Uterus (tissue), 2 donors: ENCODE results near the gene LRRN2.

ENCODE experiments used
- POLR2A ChIP-seq, 2 donors: fragments of 450-650 bp; IDR thresholded peaks; one replicate each; pipeline ENCODE4 v1.6.1; 2016; ENCODE audit warnings: antibody characterized with exemption in 2 of 2, mild to moderate bottlenecking in 1 of 2, moderate library complexity in 1 of 2
- TF ChIP-seq, protein P1 (sequence below), 4 experiments: fragments of 200-600 bp in 2 of 4; fragments of 450-650 bp in 2 of 4; sonication (generic) in 2 of 4; IDR thresholded peaks; one replicate each; pipeline ENCODE4 v1.5.1; 2016 to 2019; ENCODE audit warnings: antibody characterized with exemption in 4 of 4, mild to moderate bottlenecking in 2 of 4, moderate library complexity in 1 of 4

DNA sequence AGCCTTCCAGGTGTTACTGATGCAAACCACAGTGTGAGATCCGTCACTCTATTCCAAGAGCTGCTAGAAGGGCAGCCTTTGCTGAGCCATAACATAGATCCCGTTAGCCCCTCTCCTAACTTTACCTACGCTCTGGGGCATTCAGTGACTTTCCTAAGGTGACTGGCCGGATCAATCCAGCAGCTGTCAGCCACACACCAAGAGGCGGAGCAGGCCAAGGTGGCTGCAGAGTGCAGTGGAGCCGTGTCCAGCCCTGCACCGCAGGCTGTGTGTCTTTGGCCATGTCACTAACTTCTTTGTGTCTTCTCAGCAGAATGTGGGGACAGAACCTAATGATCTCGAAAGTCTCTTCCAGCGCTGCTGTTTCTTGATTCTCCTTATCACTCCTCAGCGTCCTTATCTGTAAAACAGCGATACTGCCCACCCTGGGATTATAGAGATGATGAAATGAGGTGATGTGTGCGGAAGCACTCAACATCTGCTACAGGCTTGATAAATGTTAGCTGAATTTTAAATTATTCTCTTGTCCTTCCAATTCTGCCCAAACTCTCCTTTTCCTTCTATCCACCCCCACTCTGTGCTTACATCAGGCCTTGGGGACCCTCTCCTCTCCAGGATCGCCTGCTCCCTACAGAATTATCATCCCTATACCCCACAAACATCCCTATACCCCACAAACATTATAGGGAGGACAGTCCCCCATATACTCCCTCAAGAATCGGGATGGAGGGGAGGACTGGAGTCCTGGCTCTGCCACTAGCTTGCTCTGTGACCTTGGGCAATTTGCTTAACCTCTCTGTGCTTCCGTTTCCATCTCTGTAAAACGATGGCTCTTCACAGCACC lies 25.8 kb upstream of the LRRN2 start:
- TF ChIP-seq, protein P1, sequence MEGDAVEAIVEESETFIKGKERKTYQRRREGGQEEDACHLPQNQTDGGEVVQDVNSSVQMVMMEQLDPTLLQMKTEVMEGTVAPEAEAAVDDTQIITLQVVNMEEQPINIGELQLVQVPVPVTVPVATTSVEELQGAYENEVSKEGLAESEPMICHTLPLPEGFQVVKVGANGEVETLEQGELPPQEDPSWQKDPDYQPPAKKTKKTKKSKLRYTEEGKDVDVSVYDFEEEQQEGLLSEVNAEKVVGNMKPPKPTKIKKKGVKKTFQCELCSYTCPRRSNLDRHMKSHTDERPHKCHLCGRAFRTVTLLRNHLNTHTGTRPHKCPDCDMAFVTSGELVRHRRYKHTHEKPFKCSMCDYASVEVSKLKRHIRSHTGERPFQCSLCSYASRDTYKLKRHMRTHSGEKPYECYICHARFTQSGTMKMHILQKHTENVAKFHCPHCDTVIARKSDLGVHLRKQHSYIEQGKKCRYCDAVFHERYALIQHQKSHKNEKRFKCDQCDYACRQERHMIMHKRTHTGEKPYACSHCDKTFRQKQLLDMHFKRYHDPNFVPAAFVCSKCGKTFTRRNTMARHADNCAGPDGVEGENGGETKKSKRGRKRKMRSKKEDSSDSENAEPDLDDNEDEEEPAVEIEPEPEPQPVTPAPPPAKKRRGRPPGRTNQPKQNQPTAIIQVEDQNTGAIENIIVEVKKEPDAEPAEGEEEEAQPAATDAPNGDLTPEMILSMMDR (IDR thresholded peaks at IDR 0.05) = no peak
- no peak for TF ChIP-seq POLR2A (IDR thresholded peaks at IDR 0.05)
